GM12891 (cell line): ENCODE measurements around the gene ROBO1.

Experiments
- DNase-seq: peaks from one replicate; pipeline ENCODE4 v3.0.0; 2011; ENCODE audit warnings: low spot score; ENCODE audit not compliant: insufficient read length
- FAIRE-seq: peaks from 2 replicates; lab custom pipeline; 2011; peaks lifted over from hg19 to GRCh38; lab: Jason Lieb, UNC
- PAX5 ChIP-seq: IDR thresholded peaks from 2 replicates; pipeline ENCODE4 v1.6.1; 2011; ENCODE audit warnings: low read length, moderate library complexity, mild to moderate bottlenecking; ENCODE audit not compliant: insufficient read depth, severe bottlenecking
- POLR2A ChIP-seq: IDR thresholded peaks from 2 replicates; pipeline ENCODE4 v1.6.1; 2011; ENCODE audit warnings: low read depth, low read length, control low read depth
- POLR2AphosphoS5 ChIP-seq: IDR thresholded peaks from 2 replicates; pipeline ENCODE4 v1.6.1; 2011; ENCODE audit warnings: low read depth, low read length, control low read depth
- POU2F2 ChIP-seq: IDR thresholded peaks from 2 replicates; pipeline ENCODE4 v1.6.1; 2011; ENCODE audit warnings: low read depth, mild to moderate bottlenecking, control low read depth, low read length, moderate library complexity
- SPI1 ChIP-seq: IDR thresholded peaks from 2 replicates; pipeline ENCODE4 v1.6.1; 2011; ENCODE audit warnings: low read depth, low read length, control low read depth
- TAF1 ChIP-seq: IDR thresholded peaks from 2 replicates; pipeline ENCODE4 v1.6.1; 2011; ENCODE audit warnings: low read depth, low read length, control low read depth

ROBO1 gene

GRCh38 chr3:79019137-79019923 lies 748.5 kb downstream of the ROBO1 start:
- FAIRE-seq, result no peak
- peak; percentile 62; the same call in 1 of the 2 replicates for TF ChIP-seq TAF1
- TF ChIP-seq POU2F2, result no peak
- no peak; the same call in 1 of the 2 replicates for TF ChIP-seq POLR2AphosphoS5
- peak; percentile 34; the same call in 1 of the 2 replicates for TF ChIP-seq POLR2A
- peak; percentile 64 for TF ChIP-seq SPI1
- TF ChIP-seq PAX5, result no peak
- DNase-seq, result no peak

- DNase-seq, result no peak
- TF ChIP-seq POLR2AphosphoS5 (no peak), POU2F2 (no peak)
Measured at GRCh38 chr3:79018671-79019136, 749.1 kb downstream of the ROBO1 start.

GRCh38 chr3:79018265-79018664 lies 749.5 kb downstream of the ROBO1 start:
- DNase-seq (no peak), FAIRE-seq (no peak)
- TF ChIP-seq POLR2A, result no peak

More at GRCh38 chr3:79018671-79019136, 749.1 kb downstream of the ROBO1 start:
- FAIRE-seq, result no peak

GRCh38 chr3:79016587-79017376 lies 751.0 kb downstream of the ROBO1 start:
- TF ChIP-seq PAX5 (no peak), POU2F2 (no peak)
- DNase-seq, result no peak
- FAIRE-seq, result no peak

- DNase-seq, result no peak
- no peak for FAIRE-seq
- TF ChIP-seq POLR2A (no peak), POLR2AphosphoS5 (no peak)
Measured at GRCh38 chr3:79015854-79016253, 751.9 kb downstream of the ROBO1 start.

- DNase-seq, result no peak
- FAIRE-seq, result peak; percentile 40
- no peak for TF ChIP-seq TAF1
- TF ChIP-seq POLR2A, result no peak
- TF ChIP-seq POU2F2, result no peak
Measured at GRCh38 chr3:79012946-79013362, 754.8 kb downstream of the ROBO1 start.

GRCh38 chr3:79012530-79012913 lies 755.3 kb downstream of the ROBO1 start:
- FAIRE-seq (no peak), DNase-seq (no peak)
- no peak for TF ChIP-seq POLR2AphosphoS5
- TF ChIP-seq PAX5, result no peak
- no peak for TF ChIP-seq SPI1
- no peak for TF ChIP-seq POLR2A
- no peak for TF ChIP-seq TAF1
- TF ChIP-seq POU2F2, result no peak

GRCh38 chr3:79011821-79012529 lies 755.8 kb downstream of the ROBO1 start:
- FAIRE-seq (no peak), DNase-seq (no peak)

GRCh38 chr3:79009861-79010260 lies 757.9 kb downstream of the ROBO1 start:
- DNase-seq (no peak), FAIRE-seq (no peak)
- TF ChIP-seq TAF1, result no peak
- TF ChIP-seq POLR2A, result no peak
- no peak for TF ChIP-seq POU2F2
- TF ChIP-seq SPI1, result no peak
- no peak for TF ChIP-seq PAX5
- no peak for TF ChIP-seq POLR2AphosphoS5

More at GRCh38 chr3:79011821-79012529, 755.8 kb downstream of the ROBO1 start:
- no peak for TF ChIP-seq POLR2A

GRCh38 chr3:79006077-79006476 lies 761.7 kb downstream of the ROBO1 start:
- DNase-seq (no peak), FAIRE-seq (no peak)
- TF ChIP-seq PAX5 (no peak), POLR2A (no peak), TAF1 (no peak), POU2F2 (no peak), SPI1 (no peak), POLR2AphosphoS5 (no peak)

GRCh38 chr3:79005084-79005483 lies 762.7 kb downstream of the ROBO1 start:
- no peak for FAIRE-seq
- no peak for DNase-seq
- no peak for TF ChIP-seq TAF1
- TF ChIP-seq PAX5, result no peak
- no peak for TF ChIP-seq POLR2AphosphoS5
- no peak for TF ChIP-seq POLR2A
- TF ChIP-seq SPI1, result no peak
- TF ChIP-seq POU2F2, result no peak
